ENCODE data around the gene LPAR5.
A peak's percentile ranks its signal among the peaks of the same experiment; 100 is the strongest.

LPAR5 gene

DNA sequence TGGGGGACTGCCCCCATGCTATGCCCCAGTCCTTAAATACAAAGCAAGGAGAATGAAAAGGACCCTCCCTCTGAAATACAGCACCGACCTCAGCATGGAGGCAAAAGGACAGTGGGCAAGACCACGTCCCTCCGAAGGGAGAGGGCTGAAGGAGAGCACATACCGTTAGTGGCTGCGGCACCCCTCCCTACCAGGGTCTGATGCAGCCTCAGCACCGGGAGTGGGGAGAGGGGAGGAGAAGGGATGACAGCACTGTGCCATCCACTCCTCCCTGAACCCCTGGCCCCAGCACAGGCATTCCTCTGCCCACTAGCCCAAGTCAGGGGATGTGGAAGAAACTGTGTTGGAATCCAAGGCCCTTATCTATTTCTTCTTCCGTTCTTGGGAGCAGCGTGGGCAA, 15.1 kb upstream of the LPAR5 start:
- TF ChIP-seq, protein P1, sequence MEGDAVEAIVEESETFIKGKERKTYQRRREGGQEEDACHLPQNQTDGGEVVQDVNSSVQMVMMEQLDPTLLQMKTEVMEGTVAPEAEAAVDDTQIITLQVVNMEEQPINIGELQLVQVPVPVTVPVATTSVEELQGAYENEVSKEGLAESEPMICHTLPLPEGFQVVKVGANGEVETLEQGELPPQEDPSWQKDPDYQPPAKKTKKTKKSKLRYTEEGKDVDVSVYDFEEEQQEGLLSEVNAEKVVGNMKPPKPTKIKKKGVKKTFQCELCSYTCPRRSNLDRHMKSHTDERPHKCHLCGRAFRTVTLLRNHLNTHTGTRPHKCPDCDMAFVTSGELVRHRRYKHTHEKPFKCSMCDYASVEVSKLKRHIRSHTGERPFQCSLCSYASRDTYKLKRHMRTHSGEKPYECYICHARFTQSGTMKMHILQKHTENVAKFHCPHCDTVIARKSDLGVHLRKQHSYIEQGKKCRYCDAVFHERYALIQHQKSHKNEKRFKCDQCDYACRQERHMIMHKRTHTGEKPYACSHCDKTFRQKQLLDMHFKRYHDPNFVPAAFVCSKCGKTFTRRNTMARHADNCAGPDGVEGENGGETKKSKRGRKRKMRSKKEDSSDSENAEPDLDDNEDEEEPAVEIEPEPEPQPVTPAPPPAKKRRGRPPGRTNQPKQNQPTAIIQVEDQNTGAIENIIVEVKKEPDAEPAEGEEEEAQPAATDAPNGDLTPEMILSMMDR (IDR thresholded peaks at IDR 0.05; ENCODE audit: extremely low read depth, insufficient read depth, missing control alignments): no peak
- in situ Hi-C loops (cut with MboI; ENCODE audit: low pct_unique_long_range_greater_than_20kb, low sequenced_read_pairs, unreplicated experiment): no loop called here
- DNase-seq (ENCODE audit: low spot score): no peak

DNA sequence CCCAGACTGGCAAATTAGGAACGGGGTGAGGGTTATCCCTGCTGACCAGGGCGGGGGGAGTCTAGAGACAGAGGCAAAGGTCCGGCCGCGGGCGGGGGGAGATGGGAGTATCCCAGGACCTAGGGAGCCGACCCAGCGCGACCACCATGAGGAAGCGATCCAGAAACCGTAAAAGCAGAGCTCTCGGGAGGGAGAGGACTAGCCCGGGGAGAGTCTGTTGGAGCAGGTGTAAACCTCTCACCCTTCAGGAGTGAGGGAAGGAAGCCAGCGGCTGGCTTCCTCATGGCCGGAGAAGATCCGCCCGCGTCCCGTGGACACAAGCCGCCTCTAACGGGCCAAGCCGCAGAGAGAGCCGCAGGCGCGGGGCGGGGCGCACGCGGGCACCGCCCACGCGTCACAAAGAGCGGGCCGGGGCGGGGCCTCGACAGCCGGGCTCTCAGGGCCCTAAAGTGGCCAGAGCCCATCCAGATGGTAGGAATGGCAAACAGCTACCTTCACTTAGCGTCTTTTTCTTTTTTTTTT, 11.4 kb upstream of the LPAR5 start, which contains the start of gene ACRBP:
ACRBP (minus strand) TSS at position 350 of the 522 bp plus-strand sequence; CDS start at position 284, 66 bp downstream.
- DNase-seq (ENCODE audit: low spot score): peak; percentile 70
- TF ChIP-seq, protein P1 (IDR thresholded peaks at IDR 0.05; ENCODE audit: extremely low read depth, insufficient read depth, missing control alignments): no peak
- in situ Hi-C loops (cut with MboI; ENCODE audit: low pct_unique_long_range_greater_than_20kb, low sequenced_read_pairs, unreplicated experiment): no loop called here

DNA sequence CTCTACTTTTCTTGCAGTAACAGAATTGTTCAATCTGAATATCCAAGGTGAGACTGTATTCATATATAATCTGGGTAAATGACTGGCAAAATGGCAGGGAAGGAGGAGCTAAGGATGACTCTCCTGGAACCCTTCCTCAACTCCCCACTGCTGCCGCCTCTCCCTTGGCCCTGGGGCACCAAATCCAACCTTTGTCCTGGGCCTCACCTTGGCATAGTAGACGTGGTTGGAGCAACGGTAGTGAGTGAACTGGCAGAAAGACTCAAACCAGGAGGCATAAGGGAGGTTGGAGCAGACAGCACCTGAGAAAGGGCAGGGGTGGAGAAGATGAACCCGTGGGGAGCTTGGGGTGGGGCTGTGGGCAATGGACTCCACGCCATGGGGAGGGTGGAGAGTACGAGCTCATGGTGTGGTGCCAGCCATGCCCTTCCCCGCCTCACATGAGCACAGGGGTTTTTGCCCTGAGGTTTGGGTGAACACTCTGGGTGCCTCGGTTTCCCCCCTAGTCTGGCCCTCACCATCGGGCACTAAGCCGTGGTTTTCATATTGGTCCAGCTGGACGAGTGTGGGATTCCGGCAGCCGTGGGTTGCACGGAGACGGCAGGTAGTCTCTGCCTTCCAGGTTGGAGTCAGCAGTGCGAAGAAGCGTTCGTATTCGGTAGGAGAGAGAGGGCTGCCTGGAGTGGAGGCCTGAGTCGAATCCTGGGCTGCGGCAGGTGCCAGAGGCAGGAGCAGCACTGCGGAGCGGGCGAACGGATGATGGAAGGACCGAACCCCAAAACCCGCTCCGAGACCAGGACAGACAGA, 10.7 kb upstream of the LPAR5 start:
- in situ Hi-C loops (cut with MboI; ENCODE audit: low pct_unique_long_range_greater_than_20kb, low sequenced_read_pairs, unreplicated experiment): no loop called here
- DNase-seq (ENCODE audit: low spot score): no peak
- TF ChIP-seq, protein P1 (IDR thresholded peaks at IDR 0.05; ENCODE audit: extremely low read depth, insufficient read depth, missing control alignments): no peak

DNA sequence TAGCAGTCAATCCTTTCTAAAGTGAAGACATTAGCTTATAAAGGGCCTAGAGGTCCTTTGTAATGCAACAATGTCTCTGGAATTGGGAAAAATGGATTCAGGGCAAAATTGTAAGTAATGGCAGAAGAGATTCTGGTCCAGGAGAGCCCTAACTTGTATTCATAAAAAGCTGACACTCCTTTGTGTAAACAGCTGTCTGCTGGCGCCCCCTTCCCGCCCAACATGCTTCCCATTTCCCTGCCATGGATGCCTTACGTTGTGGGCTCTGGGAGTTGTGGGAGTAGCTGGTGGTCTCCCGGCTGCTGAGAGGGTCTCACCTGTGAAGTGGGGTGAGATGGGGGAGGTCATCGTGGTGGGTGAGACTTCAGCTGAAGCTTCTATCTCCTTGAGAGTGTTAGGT, 9.1 kb upstream of the LPAR5 start:
- in situ Hi-C loops (cut with MboI; ENCODE audit: low pct_unique_long_range_greater_than_20kb, low sequenced_read_pairs, unreplicated experiment): no loop called here
- TF ChIP-seq, protein P1 (IDR thresholded peaks at IDR 0.05; ENCODE audit: extremely low read depth, insufficient read depth, missing control alignments): no peak
- no peak for DNase-seq (ENCODE audit: low spot score)

DNA sequence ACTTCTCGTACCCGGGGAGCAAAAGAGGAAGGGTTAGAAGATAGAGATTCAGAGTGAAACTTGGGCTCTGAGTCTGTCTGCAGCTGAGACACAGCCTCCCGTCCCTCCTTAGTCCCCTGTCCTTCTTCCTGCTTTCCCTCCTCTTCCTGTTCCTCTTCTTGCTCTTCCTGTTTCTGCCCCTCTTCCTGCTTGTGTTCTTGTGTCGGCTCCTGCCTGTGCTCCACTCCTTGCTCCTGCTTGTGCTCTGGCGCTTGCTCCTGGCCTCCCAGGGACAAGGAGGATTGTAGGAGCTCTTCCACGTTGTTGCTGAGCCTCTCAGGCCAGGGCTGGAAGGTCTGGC, 8.5 kb upstream of the LPAR5 start:
- no peak for DNase-seq (ENCODE audit: low spot score)
- TF ChIP-seq, protein P1 (IDR thresholded peaks at IDR 0.05; ENCODE audit: extremely low read depth, insufficient read depth, missing control alignments): no peak
- in situ Hi-C loops (cut with MboI; ENCODE audit: low pct_unique_long_range_greater_than_20kb, low sequenced_read_pairs, unreplicated experiment): no loop called here

DNA sequence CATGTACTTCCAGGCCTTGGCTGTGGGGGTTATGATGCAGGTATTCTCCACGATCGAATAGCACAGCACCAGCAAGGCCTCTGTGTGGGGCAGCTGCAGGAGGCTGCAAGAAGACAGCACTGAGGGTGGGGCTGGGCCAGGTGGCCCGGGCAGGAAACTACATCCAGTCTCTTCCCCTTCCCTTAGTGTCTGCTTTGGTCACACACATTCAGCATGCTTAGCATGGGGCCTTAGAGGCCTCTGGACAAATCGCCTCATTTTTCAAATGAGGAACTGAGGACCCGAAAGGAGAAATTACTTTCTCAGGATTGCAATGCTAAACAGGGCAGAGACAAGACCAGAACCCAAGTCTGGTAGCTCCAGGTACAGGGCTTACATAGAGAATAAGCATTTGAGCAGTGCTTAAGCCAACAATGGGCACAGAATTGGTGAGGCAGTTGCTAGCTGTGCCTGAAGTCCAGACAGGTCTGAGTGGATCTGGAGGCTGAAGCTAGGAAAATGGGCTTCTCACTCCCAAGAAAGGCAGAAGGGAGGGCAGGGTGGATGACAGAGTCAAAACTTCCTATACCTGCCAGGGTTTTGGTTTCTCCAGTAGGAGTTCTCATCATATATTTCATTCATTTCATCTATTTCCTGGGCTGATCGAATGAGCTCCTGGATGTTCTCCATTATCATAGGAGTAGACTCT, 8.0 kb upstream of the LPAR5 start:
- no peak for DNase-seq (ENCODE audit: low spot score)
- in situ Hi-C loops (cut with MboI; ENCODE audit: low pct_unique_long_range_greater_than_20kb, low sequenced_read_pairs, unreplicated experiment): no loop called here
- TF ChIP-seq, protein P1 (IDR thresholded peaks at IDR 0.05; ENCODE audit: extremely low read depth, insufficient read depth, missing control alignments): no peak
